KMS-11 (cell line): ENCODE results near the gene C3orf70.

Experiments used
- H2AFZ ChIP-seq: fragments of 200-600 bp; sonication (generic); 2 replicates; pipeline ENCODE4 v1.6.1; 2016; ENCODE audit warnings: antibody characterized with exemption, mixed run types, low read depth
- H3K27ac ChIP-seq: fragments of 200-600 bp; sonication (generic); 2 replicates; pipeline ENCODE4 v1.6.1; 2016; ENCODE audit warnings: mild to moderate bottlenecking, mixed run types
- H3K27me3 ChIP-seq: fragments of 200-600 bp; sonication (generic); 2 replicates; pipeline ENCODE4 v1.6.1; 2017; ENCODE audit warnings: mild to moderate bottlenecking, low read depth, mixed run types, moderate library complexity; ENCODE audit not compliant: insufficient read depth
- H3K36me3 ChIP-seq: fragments of 200-600 bp; sonication (generic); 2 replicates; pipeline ENCODE4 v1.6.1; 2017; ENCODE audit warnings: mild to moderate bottlenecking, mixed run types; ENCODE audit not compliant: insufficient read depth
- H3K4me1 ChIP-seq: fragments of 200-600 bp; sonication (generic); 2 replicates; pipeline ENCODE4 v1.6.1; 2016; ENCODE audit warnings: mild to moderate bottlenecking, low read depth, mixed run types; ENCODE audit not compliant: poor library complexity, severe bottlenecking
- H3K4me2 ChIP-seq: fragments of 200-600 bp; sonication (generic); 2 replicates; pipeline ENCODE4 v1.7.0; 2016; ENCODE audit warnings: mild to moderate bottlenecking, mixed run types
- H3K4me3 ChIP-seq: fragments of 200-600 bp; sonication (generic); IDR thresholded peaks from 2 replicates; pipeline ENCODE4 v1.6.1; 2017; ENCODE audit warnings: low read depth, low read length, mixed read lengths; ENCODE audit not compliant: insufficient read depth
- H3K79me2 ChIP-seq: fragments of 200-600 bp; sonication (generic); 2 replicates; pipeline ENCODE4 v1.6.1; 2016; ENCODE audit warnings: low read depth, mixed run types; ENCODE audit not compliant: insufficient read depth
- H3K9ac ChIP-seq: fragments of 200-600 bp; sonication (generic); 2 replicates; pipeline ENCODE4 v1.6.1; 2016; ENCODE audit warnings: mild to moderate bottlenecking, mixed run types
- H4K20me1 ChIP-seq: fragments of 200-600 bp; sonication (generic); 2 replicates; pipeline ENCODE4 v1.6.1; 2016; ENCODE audit warnings: mild to moderate bottlenecking, mixed run types; ENCODE audit not compliant: insufficient read depth
- CTCF ChIP-seq: fragments of 200-600 bp; sonication (generic); conservative IDR thresholded peaks from 2 replicates; pipeline ENCODE4 v1.6.1; 2017; ENCODE audit warnings: low read depth, mild to moderate bottlenecking, antibody characterized with exemption, low read length, moderate library complexity, mixed read lengths

The C3orf70 gene

GRCh38 chr3:185067173-185067572 is 85.7 kb downstream of the C3orf70 start:
- Histone ChIP-seq H3K4me2 (no peak overlapping the region), H3K4me3 (no peak overlapping the region), H3K9ac (no peak overlapping the region), H2AFZ (no peak overlapping the region), H4K20me1 (no peaks in the 10 kb centered on the region), H3K79me2 (no peaks in the 10 kb centered on the region), H3K36me3 (no peaks in the 10 kb centered on the region), H3K27ac (no peak overlapping the region), H3K27me3 (no peaks in the 10 kb centered on the region), H3K4me1 (no peaks in the 10 kb centered on the region)
- no peak for TF ChIP-seq CTCF

- Histone ChIP-seq H3K36me3 (no peaks in the 10 kb centered on the region), H2AFZ (no peak overlapping the region), H3K4me3 (no peak overlapping the region), H3K79me2 (no peaks in the 10 kb centered on the region), H4K20me1 (no peaks in the 10 kb centered on the region), H3K27ac (no peak overlapping the region), H3K4me2 (no peak overlapping the region), H3K4me1 (no peaks in the 10 kb centered on the region), H3K27me3 (no peaks in the 10 kb centered on the region), H3K9ac (no peak overlapping the region)
- no peak for TF ChIP-seq CTCF
These were observed 86.6 kb downstream of the C3orf70 start for GRCh38 chr3:185066251-185066650.

- TF ChIP-seq CTCF: no peak
- Histone ChIP-seq H3K27ac (no peak overlapping the region), H3K4me2 (no peak overlapping the region), H3K9ac (no peak overlapping the region), H3K79me2 (no peaks in the 10 kb centered on the region), H3K4me1 (no peaks in the 10 kb centered on the region), H3K4me3 (no peak overlapping the region), H2AFZ (no peak overlapping the region), H3K36me3 (no peaks in the 10 kb centered on the region), H4K20me1 (no peaks in the 10 kb centered on the region), H3K27me3 (no peaks in the 10 kb centered on the region)
These were observed 87.8 kb downstream of the C3orf70 start for GRCh38 chr3:185065059-185065458.

- Histone ChIP-seq H3K27me3 (no peaks in the 10 kb centered on the region), H4K20me1 (no peaks in the 10 kb centered on the region), H3K4me3 (no peak overlapping the region), H3K27ac (no peak overlapping the region), H3K9ac (no peak overlapping the region), H3K36me3 (no peaks in the 10 kb centered on the region), H3K4me2 (no peak overlapping the region), H3K79me2 (no peaks in the 10 kb centered on the region), H2AFZ (no peak overlapping the region), H3K4me1 (no peaks in the 10 kb centered on the region)
- no peak for TF ChIP-seq CTCF
These were observed 89.4 kb downstream of the C3orf70 start for GRCh38 chr3:185063431-185063830.
